OCI-LY1 (cell line): Measurements from ENCODE around the gene NUP153.

Experiments
- H2AFZ ChIP-seq: fragments of 200-600 bp; sonication (generic), shearing (Covaris generic); 2 replicates; pipeline ENCODE4 v1.6.0; 2014; ENCODE audit warnings: antibody characterized with exemption, mild to moderate bottlenecking, low read length
- H3F3A ChIP-seq: fragments of 200-600 bp; sonication (generic), shearing (Covaris generic); 2 replicates; pipeline ENCODE4 v1.6.0; 2014; ENCODE audit warnings: mild to moderate bottlenecking, antibody characterized with exemption, low read length, moderate library complexity; ENCODE audit not compliant: insufficient read depth
- H3K27ac ChIP-seq: fragments of 200-600 bp; sonication (generic); 2 replicates; pipeline ENCODE4 v1.5.1; 2014; ENCODE audit warnings: low read length, mixed run types, mild to moderate bottlenecking, low read depth; ENCODE audit not compliant: poor library complexity, severe bottlenecking
- H3K27me3 ChIP-seq: fragments of 200-600 bp; sonication (generic); 2 replicates; pipeline ENCODE4 v1.6.0; 2014; ENCODE audit warnings: antibody characterized with exemption, mild to moderate bottlenecking, low read length, moderate library complexity; ENCODE audit not compliant: insufficient read depth
- H3K36me3 ChIP-seq: fragments of 200-600 bp; sonication (generic); 2 replicates; pipeline ENCODE4 v1.6.1; 2014; ENCODE audit warnings: mild to moderate bottlenecking, antibody characterized with exemption, low read length, moderate library complexity, mixed read lengths; ENCODE audit not compliant: insufficient read depth
- H3K4me1 ChIP-seq: fragments of 200-600 bp; sonication (generic); 2 replicates; pipeline ENCODE4 v1.5.1; 2014; ENCODE audit warnings: mild to moderate bottlenecking, low read length, moderate library complexity; ENCODE audit not compliant: insufficient read depth, severe bottlenecking
- H3K4me2 ChIP-seq: fragments of 200-600 bp; sonication (generic), shearing (Covaris generic); 2 replicates; pipeline ENCODE4 v1.6.1; 2014; ENCODE audit warnings: low read length
- H3K4me3 ChIP-seq: fragments of 200-600 bp; sonication (generic); 2 replicates; pipeline ENCODE4 v1.5.1; 2014; ENCODE audit warnings: low read length, low read depth, mild to moderate bottlenecking, mixed read lengths; ENCODE audit not compliant: poor library complexity, severe bottlenecking
- H3K79me2 ChIP-seq: fragments of 200-600 bp; shearing (Covaris generic); 2 replicates; pipeline ENCODE4 v1.6.1; 2016; ENCODE audit warnings: mixed run types, low read length, mixed read lengths; ENCODE audit not compliant: insufficient read depth
- H3K9ac ChIP-seq: fragments of 200-600 bp; sonication (generic), shearing (Covaris generic); 2 replicates; pipeline ENCODE4 v1.6.1; 2014; ENCODE audit warnings: mild to moderate bottlenecking, low read length, mixed read lengths
- H3K9me2 ChIP-seq: fragments of 200-600 bp; sonication (generic), shearing (Covaris generic); 2 replicates; pipeline ENCODE4 v1.6.1; 2014; ENCODE audit warnings: low read depth, mild to moderate bottlenecking, low read length, mixed read lengths
- H3K9me3 ChIP-seq: fragments of 200-600 bp; shearing (Covaris generic); 2 replicates; pipeline ENCODE4 v1.6.1; 2014; ENCODE audit warnings: low read length, mixed read lengths
- H4K20me1 ChIP-seq: fragments of 200-600 bp; sonication (generic), shearing (Covaris generic); 2 replicates; pipeline ENCODE4 v1.6.0; 2016; ENCODE audit warnings: mild to moderate bottlenecking, low read length; ENCODE audit not compliant: insufficient read depth
- CTCF ChIP-seq: fragments of 200-600 bp; sonication (generic), shearing (Covaris generic); IDR thresholded peaks from 2 replicates; pipeline ENCODE4 v1.5.1; 2017; ENCODE audit warnings: mild to moderate bottlenecking, antibody characterized with exemption, low read length, moderate library complexity, mixed read lengths
- EZH2 ChIP-seq: fragments of 200-600 bp; sonication (generic), shearing (Covaris generic); IDR thresholded peaks from 2 replicates; pipeline ENCODE4 v1.8.0; 2017; ENCODE audit warnings: borderline replicate concordance, mixed run types, mild to moderate bottlenecking, antibody characterized with exemption, low read length, moderate library complexity, mixed read lengths

NUP153 gene

DNA sequence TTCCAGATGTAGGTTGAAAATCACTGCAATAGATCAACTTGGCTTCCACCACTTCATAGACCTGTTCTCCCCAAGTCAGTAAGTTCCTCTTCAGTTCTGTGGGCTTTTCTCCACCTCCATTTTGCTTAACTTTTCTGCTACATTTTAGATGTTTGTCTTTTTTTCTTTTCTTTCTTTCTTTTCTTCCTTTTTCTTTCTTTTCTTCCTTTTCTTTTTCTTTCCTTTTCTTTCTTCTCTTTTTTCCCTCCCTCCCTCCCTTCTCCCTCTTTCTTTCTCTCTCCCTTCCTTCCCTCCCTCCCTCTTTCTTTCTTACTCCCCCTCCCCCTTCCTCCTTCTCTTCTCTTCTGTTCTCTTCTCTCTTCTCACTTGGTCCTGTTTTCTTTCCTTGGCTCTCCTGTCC is 113.5 kb downstream of the NUP153 start:
- Histone ChIP-seq H3K79me2 (no peaks in the 10 kb centered on the region), H3K9ac (no peak overlapping the region)
- TF ChIP-seq EZH2 (no peak), CTCF (no peak)

DNA sequence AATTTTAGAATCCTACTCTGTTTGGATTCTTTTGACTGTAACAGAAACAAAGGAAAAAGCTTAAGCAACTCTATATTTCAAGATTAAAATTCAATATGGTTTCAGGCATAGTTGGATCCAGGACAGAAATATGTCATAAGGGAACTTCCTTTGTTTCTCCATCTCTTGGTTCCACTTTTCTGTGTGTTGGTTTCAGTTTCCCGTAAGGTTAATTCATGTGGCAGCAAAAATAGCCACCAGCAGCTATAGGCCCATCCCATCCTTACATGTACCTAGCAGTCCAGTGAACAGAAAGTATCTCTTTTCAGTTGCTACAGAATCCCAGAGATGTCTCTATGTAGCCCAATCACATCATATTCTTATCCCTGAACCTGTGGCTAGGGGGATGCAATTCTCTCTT is 115.4 kb downstream of the NUP153 start:
- Histone ChIP-seq H3K4me2 (no peak overlapping the region), H4K20me1 (no peaks in the 10 kb centered on the region), H3K9me3 (no peaks in the 10 kb centered on the region), H3K4me1 (no peaks in the 10 kb centered on the region), H2AFZ (no peak overlapping the region), H3K27me3 (no peaks in the 10 kb centered on the region), H3K9ac (no peak overlapping the region), H3K79me2 (no peaks in the 10 kb centered on the region), H3K27ac (no peak overlapping the region), H3F3A (no peaks in the 10 kb centered on the region), H3K9me2 (no peaks in the 10 kb centered on the region), H3K36me3 (no peaks in the 10 kb centered on the region), H3K4me3 (no peak overlapping the region)
- TF ChIP-seq CTCF, result no peak
- TF ChIP-seq EZH2, result no peak

More for the DNA sequence above, 113.5 kb downstream of the NUP153 start:
- no peaks in the 10 kb centered on the region for H3K27me3 ChIP-seq
- H3K4me3 ChIP-seq, result no peak overlapping the region
- no peaks in the 10 kb centered on the region for H3K9me3 ChIP-seq
- H2AFZ ChIP-seq, result no peak overlapping the region
- H3K27ac ChIP-seq, result no peak overlapping the region
- H3K4me1 ChIP-seq, result no peaks in the 10 kb centered on the region
- no peaks in the 10 kb centered on the region for H3K36me3 ChIP-seq
- H3K9me2 ChIP-seq, result no peaks in the 10 kb centered on the region
- H3F3A ChIP-seq, result no peaks in the 10 kb centered on the region
- no peaks in the 10 kb centered on the region for H4K20me1 ChIP-seq
- H3K4me2 ChIP-seq, result no peak overlapping the region

- Histone ChIP-seq H3K27me3 (no peaks in the 10 kb centered on the region), H2AFZ (no peak overlapping the region), H3K36me3 (no peaks in the 10 kb centered on the region), H3K9me3 (no peaks in the 10 kb centered on the region), H3F3A (no peaks in the 10 kb centered on the region), H3K4me3 (no peak overlapping the region), H3K9ac (no peak overlapping the region), H3K4me2 (no peak overlapping the region), H3K4me1 (no peaks in the 10 kb centered on the region), H4K20me1 (no peaks in the 10 kb centered on the region), H3K27ac (no peak overlapping the region), H3K9me2 (no peaks in the 10 kb centered on the region), H3K79me2 (no peaks in the 10 kb centered on the region)
- TF ChIP-seq EZH2, result no peak
- no peak for TF ChIP-seq CTCF
Measured at GRCh38 chr6:17589406-17590096, 117.2 kb downstream of the NUP153 start.
